ENCODE measurements around the gene PRKRA. TPM values are rescaled to one million over a fixed set of nuclear protein-coding genes. Genes with fewer than 3 reads are reported as not detected.

Gene PRKRA
- total and polyA plus RNA-seq, 2 of the 8 experiments (the other 6 are each of a cell fraction or from before 2014, with no cell fraction given) = 25.4 to 60.4 TPM

GRCh38 chr2:178388287-178388686 is 62.7 kb downstream of the PRKRA start:
- H3K27ac ChIP-seq (ENCODE audit: low read depth, low read length) = no peak overlapping the region
- no peak overlapping the region for H3K23ac ChIP-seq (ENCODE audit: insufficient read length)
- no peak overlapping the region for H2AFZ ChIP-seq (ENCODE audit: low read length)
- WGBS, 2 experiments (ENCODE audit: extremely low coverage in 1 of 2, insufficient coverage in 1 of 2, insufficient read length in 1 of 2, insufficient replicate concordance in 2 of 2, low coverage in 1 of 2, low lambda C conversion rate in 2 of 2, missing lambda C conversion rate in 1 of 2) = 89% methylated on average over 7 of the region's 7 CpGs; no CpG with 5 or more reads in 1 of the 2 experiments
- H4K5ac ChIP-seq (ENCODE audit: insufficient read length, low read depth, low read length) = no peak overlapping the region
- no peaks in the 10 kb centered on the region for H3K27me3 ChIP-seq (replicated peaks in 1 of 4; ENCODE audit: control insufficient read depth in 3 of 4, extremely low read depth in 1 of 4, insufficient read depth in 3 of 4, low read length in 3 of 4)
- FAIRE-seq (no peak), DNase-seq (ENCODE audit: low read depth in 1 of 2, low spot score in 2 of 2) (no peak)
- ChIA-PET POLR2A (ENCODE audit: partially characterized antibody) (no interaction called here), CTCF (ENCODE audit: partially characterized antibody) (no interaction called here)
- H3K14ac ChIP-seq (ENCODE audit: insufficient read length) = no peak overlapping the region
- H3K79me1 ChIP-seq (ENCODE audit: low read depth, low read length) = no peaks in the 10 kb centered on the region
- H3K23me2 ChIP-seq (ENCODE audit: low read depth, low read length) = no peaks in the 10 kb centered on the region
- no peak overlapping the region for H4K8ac ChIP-seq (ENCODE audit: extremely low read depth, insufficient read depth, low read length)
- H3K56ac ChIP-seq (replicated peaks; ENCODE audit: insufficient read length, low read depth, low read length) = no peak overlapping the region
- H3K18ac ChIP-seq (ENCODE audit: extremely low read depth, low read length) = no peak overlapping the region
- H3K4ac ChIP-seq (replicated peaks; ENCODE audit: insufficient read length, low read depth, low read length) = no peak overlapping the region
- H2BK15ac ChIP-seq (ENCODE audit: low read length) = no peak overlapping the region
- no peak overlapping the region for H4K91ac ChIP-seq (replicated peaks; ENCODE audit: insufficient read length, low read length)
- H3K9me3 ChIP-seq (ENCODE audit: insufficient read depth in 2 of 2, low read depth in 1 of 2, low read length in 1 of 2) = no peaks in the 10 kb centered on the region
- no peak overlapping the region for H3K9ac ChIP-seq (replicated peaks in 1 of 4; ENCODE audit: extremely low read depth in 1 of 4, low read depth in 3 of 4, low read length in 3 of 4)
- H2BK5ac ChIP-seq (ENCODE audit: low read depth, low read length) = no peak overlapping the region; the same call in 1 of the 2 replicates
- H2BK120ac ChIP-seq (replicated peaks; ENCODE audit: low read depth, low read length) = no peak overlapping the region
- TF ChIP-seq SP4 (IDR thresholded peaks at IDR 0.05; ENCODE audit: low read length) (no peak), TCF12 (IDR thresholded peaks at IDR 0.05; ENCODE audit: low read depth, low read length) (no peak), NANOG (IDR thresholded peaks at IDR 0.05; ENCODE audit: insufficient read depth, low read depth, low read length, poor library complexity, severe bottlenecking) (no peak), CHD1 (IDR thresholded peaks at IDR 0.05; ENCODE audit: low read depth, low read length) (no peak), TEAD4 (IDR thresholded peaks at IDR 0.05; ENCODE audit: low read depth, low read length) (no peak), ASH2L (IDR thresholded peaks at IDR 0.05; ENCODE audit: low read length) (no peak), JUN (IDR thresholded peaks at IDR 0.05; ENCODE audit: low read depth, low read length) (no peak), CBX5 (IDR thresholded peaks at IDR 0.05; ENCODE audit: low read depth, low read length) (no peak)
- TF ChIP-seq, protein P1, sequence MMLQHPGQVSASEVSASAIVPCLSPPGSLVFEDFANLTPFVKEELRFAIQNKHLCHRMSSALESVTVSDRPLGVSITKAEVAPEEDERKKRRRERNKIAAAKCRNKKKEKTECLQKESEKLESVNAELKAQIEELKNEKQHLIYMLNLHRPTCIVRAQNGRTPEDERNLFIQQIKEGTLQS (IDR thresholded peaks at IDR 0.05; ENCODE audit: insufficient read depth, low read depth, low read length) = no peak
- H3K4me1 ChIP-seq (replicated peaks in 1 of 4; ENCODE audit: control insufficient read depth in 3 of 4, insufficient read depth in 4 of 4, low read length in 3 of 4) = 0 out of 7 replicates have a peak, but pooled peaks cover 0 to 3% (median 0%) of the 10 kb centered on the region in 4 experiments
- no peak overlapping the region for H3K4me3 ChIP-seq (ENCODE audit: extremely low read depth in 1 of 4, insufficient read depth in 2 of 4, low read depth in 3 of 4, low read length in 4 of 4)
- H2AK5ac ChIP-seq (ENCODE audit: low read depth, low read length) = no peak overlapping the region
- no peaks in the 10 kb centered on the region for H3K36me3 ChIP-seq (ENCODE audit: control insufficient read depth in 2 of 4, insufficient read depth in 4 of 4, low read length in 3 of 4)
- H2BK12ac ChIP-seq (ENCODE audit: low read depth, low read length) = no peak overlapping the region
- no peak overlapping the region for H3K4me2 ChIP-seq (ENCODE audit: insufficient read depth in 1 of 2, low read depth in 2 of 2, low read length in 2 of 2)
- no peaks in the 10 kb centered on the region for H3K79me2 ChIP-seq (ENCODE audit: control insufficient read depth in 1 of 2, insufficient read depth in 2 of 2, low read length in 2 of 2)
- H2BK20ac ChIP-seq (ENCODE audit: low read length) = no peak overlapping the region
- no peaks in the 10 kb centered on the region for H4K20me1 ChIP-seq (replicated peaks in 1 of 2; ENCODE audit: control insufficient read depth in 1 of 2, insufficient read depth in 2 of 2, low read length in 2 of 2)

All from H1 (cell line).